Gastrocnemius medialis (tissue), 4 donors: ENCODE results near the gene CUX1.

ENCODE experiments used
- CTCF ChIP-seq, 5 experiments: fragments of 450-650 bp in 3 of 5; fragments of 200-600 bp in 2 of 5; sonication (generic) in 2 of 5; IDR thresholded peaks in 4 of 5; conservative IDR thresholded peaks in 1 of 5; 1 replicate in 4 of 5; 2 replicates in 1 of 5; pipeline ENCODE4 v1.5.1; 2016 to 2019; ENCODE audit warnings: antibody characterized with exemption in 5 of 5, mild to moderate bottlenecking in 3 of 5, moderate library complexity in 3 of 5
- POLR2A ChIP-seq, 2 donors: fragments of 450-650 bp; IDR thresholded peaks; one replicate each; pipeline ENCODE4 v1.6.1; 2017; ENCODE audit warnings: antibody characterized with exemption in 2 of 2, mild to moderate bottlenecking in 2 of 2, moderate library complexity in 2 of 2

- TF ChIP-seq CTCF (IDR thresholded peaks at IDR 0.05 in 4 of 5, conservative IDR thresholded peaks at IDR 0.05 in 1 of 5) (no peak), POLR2A (IDR thresholded peaks at IDR 0.05) (no peak)
Observed at GRCh38 chr7:102039706-102040105, 222.3 kb downstream of the CUX1 start.
